RWPE1 (cell line): ENCODE data around the gene NKX2-4.

Experiments
- CTCF ChIA-PET: fragments of 350-600 bp; sonication (Branson Sonifier 250); formaldehyde crosslinking; extraction: SDS; loops from one replicate; lab custom pipeline; 2021; lab: Yijun Ruan, JAX
- POLR2A ChIA-PET: fragments of 400-600 bp; formaldehyde crosslinking; extraction: SDS; loops from one replicate; lab custom pipeline; 2020; ENCODE audit warnings: antibody characterized with exemption; ENCODE audit not compliant: low non-redundant PET; lab: Yijun Ruan, JAX
- DNase-seq: peaks from one replicate; pipeline ENCODE4 v3.0.0; 2012; ENCODE audit warnings: low spot score
- H3K27ac ChIP-seq: fragments of 450-650 bp; 2 replicates; pipeline ENCODE4 v1.5.1; 2017
- TF ChIP-seq, protein P1 (sequence below): fragments of 450-650 bp; conservative IDR thresholded peaks from 2 replicates; pipeline ENCODE4 v1.5.1; 2017; ENCODE audit warnings: low read depth, mild to moderate bottlenecking

Gene NKX2-4

GRCh38 chr20:21394551-21394950, 2.8 kb downstream of the NKX2-4 start:
- no peak for DNase-seq
- CTCF ChIA-PET, result no interaction called here
- POLR2A ChIA-PET, result no interaction called here
- no peak overlapping the region for H3K27ac ChIP-seq
- TF ChIP-seq, protein P1, sequence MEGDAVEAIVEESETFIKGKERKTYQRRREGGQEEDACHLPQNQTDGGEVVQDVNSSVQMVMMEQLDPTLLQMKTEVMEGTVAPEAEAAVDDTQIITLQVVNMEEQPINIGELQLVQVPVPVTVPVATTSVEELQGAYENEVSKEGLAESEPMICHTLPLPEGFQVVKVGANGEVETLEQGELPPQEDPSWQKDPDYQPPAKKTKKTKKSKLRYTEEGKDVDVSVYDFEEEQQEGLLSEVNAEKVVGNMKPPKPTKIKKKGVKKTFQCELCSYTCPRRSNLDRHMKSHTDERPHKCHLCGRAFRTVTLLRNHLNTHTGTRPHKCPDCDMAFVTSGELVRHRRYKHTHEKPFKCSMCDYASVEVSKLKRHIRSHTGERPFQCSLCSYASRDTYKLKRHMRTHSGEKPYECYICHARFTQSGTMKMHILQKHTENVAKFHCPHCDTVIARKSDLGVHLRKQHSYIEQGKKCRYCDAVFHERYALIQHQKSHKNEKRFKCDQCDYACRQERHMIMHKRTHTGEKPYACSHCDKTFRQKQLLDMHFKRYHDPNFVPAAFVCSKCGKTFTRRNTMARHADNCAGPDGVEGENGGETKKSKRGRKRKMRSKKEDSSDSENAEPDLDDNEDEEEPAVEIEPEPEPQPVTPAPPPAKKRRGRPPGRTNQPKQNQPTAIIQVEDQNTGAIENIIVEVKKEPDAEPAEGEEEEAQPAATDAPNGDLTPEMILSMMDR, result no peak

DNA sequence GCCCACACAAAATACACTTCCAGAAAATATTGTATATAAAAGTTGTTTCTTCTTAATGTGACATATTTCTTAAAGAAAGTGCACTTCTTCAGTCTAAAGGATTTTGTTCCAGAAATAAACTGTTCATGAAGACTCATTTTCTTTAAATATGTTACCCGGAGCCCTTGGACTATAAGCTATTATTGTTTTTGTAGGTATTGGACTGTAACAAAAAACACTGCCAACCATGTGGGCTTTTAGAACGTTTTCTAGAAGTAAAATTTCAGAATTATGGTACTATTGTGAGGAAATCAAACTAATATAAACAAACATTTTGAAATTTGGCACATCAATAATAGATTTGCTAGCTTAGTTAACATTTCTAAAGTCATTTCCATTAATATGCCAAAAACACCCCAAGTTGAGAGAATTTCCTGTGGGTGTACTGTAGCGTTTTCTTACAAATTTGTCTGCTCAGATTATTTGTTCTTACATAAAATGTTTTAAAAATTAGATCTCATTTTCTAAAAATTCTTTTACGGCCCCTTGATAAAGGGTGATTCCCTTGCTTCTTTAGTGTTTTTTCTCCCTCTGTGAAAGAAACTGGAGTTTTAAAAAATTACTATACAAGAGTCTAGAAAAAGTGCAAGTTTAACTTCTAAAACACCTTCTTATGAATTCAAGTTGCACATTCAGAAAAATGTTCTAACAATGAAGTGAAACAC, 3.4 kb downstream of the NKX2-4 start:
- CTCF ChIA-PET, result no interaction called here

DNA sequence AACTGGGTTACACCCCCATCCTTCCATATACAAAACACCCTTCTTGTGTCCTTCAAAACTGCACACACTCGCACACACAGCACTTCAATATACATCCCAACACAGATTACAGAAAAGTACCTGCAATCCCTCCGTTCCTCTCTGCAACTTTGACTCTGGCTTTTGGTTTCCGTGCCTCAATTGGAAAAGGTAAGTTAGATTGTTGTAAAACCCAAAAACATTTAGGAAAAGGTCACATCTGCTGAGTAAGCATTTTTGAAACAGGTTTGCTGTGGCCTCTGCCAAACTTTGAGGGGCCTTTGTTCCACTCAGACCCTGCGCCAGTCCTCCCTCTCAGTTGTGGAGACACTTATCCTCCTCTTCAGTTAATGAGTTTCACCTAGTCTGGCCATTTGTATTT, 4.2 kb downstream of the NKX2-4 start:
- CTCF ChIA-PET, result no interaction called here
- POLR2A ChIA-PET, result no interaction called here
- DNase-seq, result no peak

More for the DNA sequence above, 3.4 kb downstream of the NKX2-4 start:
- POLR2A ChIA-PET, result no interaction called here
- no peak overlapping the region for H3K27ac ChIP-seq
- TF ChIP-seq, protein P1, result no peak
- DNase-seq, result no peak

GRCh38 chr20:21391972-21392352, 5.4 kb downstream of the NKX2-4 start:
- TF ChIP-seq, protein P1, result no peak
- POLR2A ChIA-PET, result no interaction called here
- CTCF ChIA-PET, result no interaction called here
- DNase-seq, result no peak
- H3K27ac ChIP-seq, result no peak overlapping the region

More for the DNA sequence above, 4.2 kb downstream of the NKX2-4 start:
- TF ChIP-seq, protein P1, result no peak
- no peak overlapping the region for H3K27ac ChIP-seq

DNA sequence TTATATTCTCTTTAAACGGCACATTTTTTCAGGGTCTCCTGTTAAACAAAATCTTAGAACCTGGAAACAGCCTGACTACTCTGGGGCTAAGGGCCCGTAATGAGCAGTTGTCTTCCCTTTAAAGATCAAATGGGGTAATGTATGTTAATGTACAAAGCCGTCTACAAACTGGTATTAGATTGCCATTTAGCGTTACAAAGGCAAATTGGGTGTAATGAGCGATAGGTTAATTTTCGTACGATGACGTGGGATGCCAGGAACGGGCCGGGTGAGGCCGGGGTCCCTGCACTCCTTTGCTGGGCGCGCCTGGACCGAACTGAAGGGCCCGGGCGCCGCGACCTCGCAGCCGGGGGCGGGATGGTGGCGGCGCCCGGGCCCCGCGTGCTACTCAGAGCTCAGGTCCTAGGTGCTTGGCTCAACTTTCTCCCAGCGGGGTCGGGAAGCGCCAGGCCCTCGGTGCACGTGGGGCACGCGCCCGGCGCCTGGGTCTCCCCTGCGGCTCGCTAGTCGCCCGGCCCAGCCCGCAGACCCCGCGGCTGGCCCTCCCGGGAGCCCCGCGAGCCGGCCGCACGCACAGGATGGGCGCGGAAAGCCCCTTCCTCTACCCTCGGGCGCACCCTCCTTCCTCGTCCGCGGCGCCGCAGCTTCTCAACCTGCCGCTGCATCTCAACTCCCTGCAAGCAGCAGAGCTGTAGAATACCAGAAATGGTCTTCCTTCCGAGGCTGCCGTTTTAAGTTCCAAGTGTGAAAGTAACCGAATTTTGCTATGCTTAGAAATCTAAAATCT, 5.9 kb downstream of the NKX2-4 start:
- CTCF ChIA-PET, result no interaction called here
- DNase-seq, result no peak
- H3K27ac ChIP-seq, result no peak overlapping the region
- TF ChIP-seq, protein P1, result no peak
- POLR2A ChIA-PET, result no interaction called here

DNA sequence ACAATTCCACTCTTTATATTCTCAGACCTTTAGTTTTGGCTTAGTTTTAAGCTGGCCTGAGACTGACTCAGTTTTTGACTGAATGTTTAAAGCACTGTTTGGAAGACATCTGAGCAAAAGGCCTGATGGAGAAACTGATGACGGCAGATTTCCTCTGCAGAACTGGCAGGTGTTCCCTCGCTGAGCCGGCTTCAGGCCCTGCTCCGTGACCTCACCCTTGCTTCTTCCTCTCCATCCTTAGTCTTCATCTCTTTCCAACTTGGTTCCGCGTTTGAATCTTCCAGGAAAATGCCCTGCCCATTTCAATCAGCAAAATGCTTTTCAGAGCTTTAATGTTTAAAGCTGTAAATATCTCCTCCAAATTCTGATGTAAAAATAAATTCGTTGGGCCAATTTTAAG, 6.6 kb downstream of the NKX2-4 start:
- POLR2A ChIA-PET, result no interaction called here
- no peak for DNase-seq

More for the DNA sequence above, 6.6 kb downstream of the NKX2-4 start:
- CTCF ChIA-PET, result no interaction called here
- H3K27ac ChIP-seq, result no peak overlapping the region
- TF ChIP-seq, protein P1, result no peak
